Ascending aorta (tissue), 2 donors: Measurements from ENCODE around the gene SLC12A6. TPM values are rescaled to one million over a fixed set of nuclear protein-coding genes. Genes with fewer than 3 reads are reported as not detected.

Experiments
- DNase-seq, 2 donors: peaks; one replicate each; pipeline ENCODE4 v3.0.0-alpha.2; 2019; ENCODE audit warnings: low spot score in 2 of 2
- H3K27ac ChIP-seq, 2 donors: fragments of 200-600 bp; sonication (generic); one replicate each; pipeline ENCODE4 v1.5.1; 2016 to 2017; ENCODE audit warnings: mild to moderate bottlenecking in 1 of 2
- H3K27me3 ChIP-seq: fragments of 200-600 bp; sonication (generic); one replicate; pipeline ENCODE4 v1.5.1; 2017
- H3K36me3 ChIP-seq, 2 donors: fragments of 200-600 bp; sonication (generic); one replicate each; pipeline ENCODE4 v1.5.1; 2016
- H3K4me1 ChIP-seq, 2 donors: fragments of 200-600 bp; sonication (generic); one replicate each; pipeline ENCODE4 v1.5.1; 2016 to 2017; ENCODE audit warnings: mild to moderate bottlenecking in 1 of 2
- H3K4me3 ChIP-seq, 2 donors: fragments of 200-600 bp; sonication (generic); one replicate each; pipeline ENCODE4 v1.5.1; 2016 to 2017; ENCODE audit warnings: mild to moderate bottlenecking in 1 of 2
- H3K9me3 ChIP-seq, 2 donors: fragments of 200-600 bp; sonication (generic); one replicate each; pipeline ENCODE4 v1.5.1; 2016
- intact Hi-C: fragments of 100-400 bp; cut with DNase I; formaldehyde crosslinking; loops from one replicate; pipeline ENCODE4 v1.15.1; 2023
- total RNA-seq: library from RNA; depleted of rRNA; stranded (reverse); fragments of >200 nt; gene quantifications from one replicate; pipeline ENCODE4 v1.1.0, GENCODE V29; 2016
- TF ChIP-seq, protein P1 (sequence below), 3 experiments: fragments of 200-600 bp in 2 of 3; fragments of 450-650 bp in 1 of 3; sonication (generic) in 2 of 3; IDR thresholded peaks; one replicate each; pipeline ENCODE4 v1.5.1; 2016 to 2019; ENCODE audit warnings: antibody characterized with exemption in 3 of 3, mild to moderate bottlenecking in 1 of 3, moderate library complexity in 1 of 3

Gene SLC12A6
- total RNA-seq, 1 donor from 2014 or later, result 65.8 TPM

DNA sequence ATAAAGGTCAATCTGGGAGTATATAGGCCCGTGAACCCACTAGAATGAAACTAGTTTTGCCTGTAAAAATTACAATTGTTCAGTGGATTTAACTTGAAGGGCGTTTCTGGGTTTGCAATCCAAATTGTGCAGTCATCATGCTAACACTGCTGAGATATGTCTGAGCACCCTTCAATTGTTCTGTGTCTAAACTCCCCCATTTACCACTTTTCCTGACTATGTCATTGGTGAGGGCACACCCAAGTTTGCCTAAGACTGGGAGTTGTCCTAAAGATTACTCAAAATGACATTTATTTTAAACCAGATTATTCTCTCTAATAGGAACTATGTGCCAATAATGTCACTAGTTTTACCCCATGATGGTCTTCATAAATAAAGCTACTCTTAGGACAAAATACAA is 58.2 kb downstream of the SLC12A6 start:
- H3K4me1 ChIP-seq, result no peaks in the 10 kb centered on the region
- H3K36me3 ChIP-seq, result no peaks in the 10 kb centered on the region
- TF ChIP-seq, protein P1, sequence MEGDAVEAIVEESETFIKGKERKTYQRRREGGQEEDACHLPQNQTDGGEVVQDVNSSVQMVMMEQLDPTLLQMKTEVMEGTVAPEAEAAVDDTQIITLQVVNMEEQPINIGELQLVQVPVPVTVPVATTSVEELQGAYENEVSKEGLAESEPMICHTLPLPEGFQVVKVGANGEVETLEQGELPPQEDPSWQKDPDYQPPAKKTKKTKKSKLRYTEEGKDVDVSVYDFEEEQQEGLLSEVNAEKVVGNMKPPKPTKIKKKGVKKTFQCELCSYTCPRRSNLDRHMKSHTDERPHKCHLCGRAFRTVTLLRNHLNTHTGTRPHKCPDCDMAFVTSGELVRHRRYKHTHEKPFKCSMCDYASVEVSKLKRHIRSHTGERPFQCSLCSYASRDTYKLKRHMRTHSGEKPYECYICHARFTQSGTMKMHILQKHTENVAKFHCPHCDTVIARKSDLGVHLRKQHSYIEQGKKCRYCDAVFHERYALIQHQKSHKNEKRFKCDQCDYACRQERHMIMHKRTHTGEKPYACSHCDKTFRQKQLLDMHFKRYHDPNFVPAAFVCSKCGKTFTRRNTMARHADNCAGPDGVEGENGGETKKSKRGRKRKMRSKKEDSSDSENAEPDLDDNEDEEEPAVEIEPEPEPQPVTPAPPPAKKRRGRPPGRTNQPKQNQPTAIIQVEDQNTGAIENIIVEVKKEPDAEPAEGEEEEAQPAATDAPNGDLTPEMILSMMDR (IDR thresholded peaks at IDR 0.05), result no peak
- H3K27me3 ChIP-seq, result no peaks in the 10 kb centered on the region
- no peak overlapping the region for H3K27ac ChIP-seq
- H3K4me3 ChIP-seq, result no peak overlapping the region
- intact Hi-C loops, result loop anchor here (5.0 kb wide), 1 partner anchor 38 kb away; no protein-coding TSS in a partner anchor
- DNase-seq, result no peak
- no peaks in the 10 kb centered on the region for H3K9me3 ChIP-seq

DNA sequence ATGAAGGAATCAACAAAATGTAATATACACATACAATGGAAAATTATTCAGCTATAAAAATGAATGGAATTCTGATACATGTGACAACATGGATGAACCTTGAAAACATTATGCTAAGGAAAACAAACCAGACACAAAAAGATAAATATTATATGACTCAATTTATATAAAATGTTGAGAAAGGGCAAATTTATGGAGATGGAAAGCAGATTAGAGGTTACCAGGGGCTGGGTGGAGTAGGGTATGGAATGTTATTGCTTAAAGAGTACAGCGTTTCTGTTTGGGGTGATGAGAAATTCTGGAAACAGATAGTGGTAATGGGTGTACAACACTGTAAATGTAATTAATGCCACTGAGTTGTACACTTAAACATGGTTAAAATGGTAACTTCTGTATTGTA is 61.9 kb downstream of the SLC12A6 start:
- H3K9me3 ChIP-seq, result no peaks in the 10 kb centered on the region
- no peak overlapping the region for H3K27ac ChIP-seq
- TF ChIP-seq, protein P1 (IDR thresholded peaks at IDR 0.05), result no peak
- no peak overlapping the region for H3K4me3 ChIP-seq
- no peak for DNase-seq
- intact Hi-C loops, result loop anchor here (5.0 kb wide), 1 partner anchor 42 kb away; no protein-coding TSS in a partner anchor
- no peaks in the 10 kb centered on the region for H3K27me3 ChIP-seq
- no peaks in the 10 kb centered on the region for H3K36me3 ChIP-seq
- peaks cover 0 to 4% of the 10 kb centered on the region in 2 donors for H3K4me1 ChIP-seq

DNA sequence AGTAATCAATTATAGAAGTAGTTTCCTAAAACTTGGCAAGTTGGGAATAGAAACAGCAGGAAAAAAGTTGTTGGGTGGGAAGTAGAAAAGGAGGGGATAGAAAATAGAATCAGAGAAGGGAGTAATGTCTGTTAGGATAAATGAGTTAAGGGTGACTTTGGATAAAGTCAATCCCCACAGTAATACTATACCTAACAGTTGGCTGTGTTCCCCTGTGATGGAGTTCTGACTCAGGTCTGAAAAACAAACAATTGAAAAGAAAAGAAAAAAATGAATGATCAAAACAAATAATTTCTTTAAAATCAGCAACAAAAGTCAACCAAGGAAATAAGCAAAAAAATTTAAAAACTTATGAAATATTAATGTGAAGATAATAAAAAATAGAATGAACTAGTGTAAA is 62.4 kb downstream of the SLC12A6 start:
- H3K27me3 ChIP-seq, result no peaks in the 10 kb centered on the region
- no peak overlapping the region for H3K27ac ChIP-seq
- TF ChIP-seq, protein P1 (IDR thresholded peaks at IDR 0.05), result no peak
- no peaks in the 10 kb centered on the region for H3K36me3 ChIP-seq
- H3K4me1 ChIP-seq, result peaks cover 0 to 4% of the 10 kb centered on the region in 2 donors
- intact Hi-C loops, result loop anchor here (5.0 kb wide), 1 partner anchor 42 kb away; no protein-coding TSS in a partner anchor
- H3K4me3 ChIP-seq, result no peak overlapping the region
- no peaks in the 10 kb centered on the region for H3K9me3 ChIP-seq
- DNase-seq, result no peak

DNA sequence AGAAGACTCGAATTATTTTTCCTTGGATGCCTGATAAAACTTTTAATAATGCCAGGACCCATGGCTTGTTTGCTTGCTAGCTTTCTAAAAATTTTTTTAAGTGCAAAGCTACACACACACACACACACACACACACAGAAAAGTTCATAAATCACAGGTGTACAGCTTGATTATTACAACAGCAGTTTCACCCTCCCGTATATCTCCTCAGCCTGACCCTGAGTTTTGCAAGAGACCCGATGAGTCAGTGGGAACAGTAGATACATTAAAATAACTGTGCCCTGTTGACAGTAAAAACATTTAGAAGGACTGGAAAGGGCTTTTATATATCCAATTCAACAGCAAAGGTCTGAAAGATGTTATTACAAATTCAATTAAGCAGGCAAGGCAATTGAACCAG is 66.1 kb downstream of the SLC12A6 start:
- DNase-seq, result no peak
- peaks cover 0 to 5% of the 10 kb centered on the region in 2 donors for H3K36me3 ChIP-seq
- intact Hi-C loops, result no loop called here
- H3K4me3 ChIP-seq, result no peak overlapping the region
- no peaks in the 10 kb centered on the region for H3K27me3 ChIP-seq
- H3K4me1 ChIP-seq, result peaks cover 0 to 4% of the 10 kb centered on the region in 2 donors
- H3K27ac ChIP-seq, result no peak overlapping the region
- TF ChIP-seq, protein P1 (IDR thresholded peaks at IDR 0.05), result no peak
- no peaks in the 10 kb centered on the region for H3K9me3 ChIP-seq

DNA sequence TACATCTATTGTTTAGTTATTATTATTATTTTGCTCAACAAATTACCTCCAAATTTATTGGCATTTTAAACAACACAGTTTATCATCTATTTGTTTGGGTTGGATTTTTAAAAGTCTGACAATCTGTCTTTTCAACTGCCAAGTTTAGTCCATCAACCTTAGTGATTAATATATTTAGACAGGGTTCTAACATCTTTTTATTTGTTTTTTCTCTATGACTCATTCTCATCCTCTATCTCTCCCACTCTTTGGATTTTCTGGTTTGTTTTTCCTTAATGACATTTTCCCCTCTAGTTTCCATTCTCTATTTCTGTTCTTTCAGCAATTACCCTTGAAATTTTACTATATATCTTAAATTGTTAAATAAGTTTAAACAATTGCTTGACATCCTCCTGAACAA is 70.8 kb downstream of the SLC12A6 start:
- no peaks in the 10 kb centered on the region for H3K27me3 ChIP-seq
- H3K36me3 ChIP-seq, result peaks cover 0 to 5% of the 10 kb centered on the region in 2 donors
- H3K4me1 ChIP-seq, result peaks cover 0 to under 1% of the 10 kb centered on the region in 2 donors
- DNase-seq, result no peak
- intact Hi-C loops, result no loop called here
- TF ChIP-seq, protein P1 (IDR thresholded peaks at IDR 0.05), result no peak
- no peak overlapping the region for H3K4me3 ChIP-seq
- no peak overlapping the region for H3K27ac ChIP-seq
- H3K9me3 ChIP-seq, result no peaks in the 10 kb centered on the region

DNA sequence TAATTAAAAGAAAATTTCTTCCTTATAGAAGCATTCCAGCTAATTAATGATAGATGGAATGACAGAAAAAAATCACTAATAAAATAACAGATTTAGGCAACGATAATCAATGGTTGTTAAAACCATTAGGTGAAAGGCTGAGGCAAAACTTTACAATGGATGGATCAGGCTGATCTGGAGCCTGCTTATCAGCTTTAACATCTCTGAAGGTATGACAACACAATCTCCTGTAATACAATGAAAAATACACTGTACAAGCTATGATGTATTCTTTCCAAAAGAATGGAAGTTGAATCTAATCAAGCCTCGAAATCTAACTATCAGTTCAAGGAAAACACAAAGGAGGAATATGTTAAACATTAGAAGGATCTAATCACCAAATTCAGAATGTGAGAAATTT is 73.5 kb downstream of the SLC12A6 start:
- TF ChIP-seq, protein P1 (IDR thresholded peaks at IDR 0.05), result no peak
- Histone ChIP-seq H3K4me3 (no peak overlapping the region), H3K27me3 (no peaks in the 10 kb centered on the region), H3K36me3 (peaks cover 3 to 5% of the 10 kb centered on the region in 2 donors), H3K27ac (no peak overlapping the region), H3K4me1 (no peaks in the 10 kb centered on the region), H3K9me3 (no peaks in the 10 kb centered on the region)
- intact Hi-C loops, result no loop called here
- no peak for DNase-seq
